Fibroblast of skin of left quadriceps (primary cell): ENCODE measurements around the gene LRRC47.

Experiments
- DNase-seq, 2 experiments: peaks; one replicate each; pipeline ENCODE4 v3.0.0-alpha.2; 2013; ENCODE audit warnings: low read depth in 2 of 2

The LRRC47 gene

DNA sequence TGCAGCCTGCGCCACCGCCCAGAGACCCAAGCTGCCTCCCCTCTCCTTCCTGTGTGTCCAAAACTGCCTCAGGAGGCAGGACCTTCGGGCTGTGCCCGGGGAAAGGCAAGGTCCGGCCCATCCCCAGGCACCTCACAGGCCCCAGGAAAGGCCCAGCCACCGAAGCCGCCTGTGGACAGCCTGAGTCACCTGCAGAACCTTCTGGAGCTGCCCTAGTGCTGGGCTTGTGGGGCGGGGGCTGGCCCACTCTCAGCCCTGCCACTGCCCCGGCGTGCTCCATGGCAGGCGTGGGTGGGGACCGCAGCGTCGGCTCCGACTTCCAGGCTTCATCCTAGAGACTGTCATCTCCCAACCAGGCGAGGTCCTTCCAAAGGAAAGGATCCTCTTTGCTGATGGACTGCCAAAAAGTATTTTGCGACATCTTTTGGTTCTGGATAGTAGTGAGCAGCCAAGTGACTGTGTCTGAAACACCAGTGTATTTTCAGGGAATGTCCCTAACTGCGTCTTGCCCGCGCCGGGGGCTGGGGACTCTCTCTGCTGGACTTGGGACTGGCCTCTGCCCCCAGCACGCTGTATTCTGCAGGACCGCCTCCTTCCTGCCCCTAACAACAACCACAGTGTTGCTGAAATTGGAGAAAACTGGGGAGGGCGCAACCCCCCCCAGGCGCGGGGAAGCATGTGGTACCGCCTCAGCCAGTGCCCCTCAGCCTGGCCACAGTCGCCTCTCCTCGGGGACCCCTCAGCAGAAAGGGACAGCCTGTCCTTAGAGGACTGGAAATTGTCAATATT, 63.0 kb downstream of the LRRC47 start:
- DNase-seq, result no peak

- DNase-seq, result no peak
Measured at GRCh38 chr1:3732434-3733093, 63.7 kb downstream of the LRRC47 start.

DNA sequence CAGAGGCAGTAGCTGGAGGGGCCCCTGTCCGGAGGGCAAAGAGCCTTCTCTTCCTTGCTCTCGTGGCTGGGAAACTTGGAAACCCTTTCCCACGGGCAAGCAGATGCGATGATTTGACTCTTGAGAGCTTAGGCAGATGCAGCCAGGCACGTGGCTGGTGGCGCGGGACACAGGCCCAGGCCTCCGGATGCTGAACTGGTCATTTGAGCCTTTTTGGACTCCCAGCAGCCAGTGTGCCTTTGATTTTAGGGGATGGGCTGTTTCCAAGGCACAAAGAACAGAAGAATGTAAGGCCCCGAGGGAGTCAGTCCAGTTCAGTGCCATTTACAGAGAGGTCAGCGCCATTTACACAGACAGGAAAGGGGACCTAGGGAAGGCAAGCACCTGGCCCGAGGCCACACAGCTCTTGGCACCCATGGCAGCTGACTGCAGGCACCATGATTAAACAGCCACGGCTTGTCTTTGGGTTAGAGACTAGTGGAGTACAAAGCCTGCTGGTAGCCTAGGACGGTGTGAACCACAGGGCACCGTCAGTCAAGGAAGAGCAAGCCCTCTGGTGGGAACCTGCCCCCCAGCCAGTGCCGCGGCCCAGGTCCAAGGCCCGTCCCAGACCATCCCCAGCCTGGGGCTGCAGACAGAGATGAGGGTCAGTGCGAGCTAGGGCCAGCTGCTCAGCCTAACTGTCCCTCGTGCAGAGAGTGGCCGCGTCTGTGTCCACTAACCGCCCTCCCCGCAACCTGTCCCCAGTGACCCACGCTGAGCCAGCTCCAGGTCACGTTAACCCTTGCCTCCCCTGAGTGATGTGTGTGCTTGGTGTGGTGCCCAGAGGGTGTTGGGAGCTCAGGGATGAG, 64.5 kb downstream of the LRRC47 start:
- no peak for DNase-seq

GRCh38 chr1:3730543-3731247, 65.6 kb downstream of the LRRC47 start:
- DNase-seq, result no peak

DNA sequence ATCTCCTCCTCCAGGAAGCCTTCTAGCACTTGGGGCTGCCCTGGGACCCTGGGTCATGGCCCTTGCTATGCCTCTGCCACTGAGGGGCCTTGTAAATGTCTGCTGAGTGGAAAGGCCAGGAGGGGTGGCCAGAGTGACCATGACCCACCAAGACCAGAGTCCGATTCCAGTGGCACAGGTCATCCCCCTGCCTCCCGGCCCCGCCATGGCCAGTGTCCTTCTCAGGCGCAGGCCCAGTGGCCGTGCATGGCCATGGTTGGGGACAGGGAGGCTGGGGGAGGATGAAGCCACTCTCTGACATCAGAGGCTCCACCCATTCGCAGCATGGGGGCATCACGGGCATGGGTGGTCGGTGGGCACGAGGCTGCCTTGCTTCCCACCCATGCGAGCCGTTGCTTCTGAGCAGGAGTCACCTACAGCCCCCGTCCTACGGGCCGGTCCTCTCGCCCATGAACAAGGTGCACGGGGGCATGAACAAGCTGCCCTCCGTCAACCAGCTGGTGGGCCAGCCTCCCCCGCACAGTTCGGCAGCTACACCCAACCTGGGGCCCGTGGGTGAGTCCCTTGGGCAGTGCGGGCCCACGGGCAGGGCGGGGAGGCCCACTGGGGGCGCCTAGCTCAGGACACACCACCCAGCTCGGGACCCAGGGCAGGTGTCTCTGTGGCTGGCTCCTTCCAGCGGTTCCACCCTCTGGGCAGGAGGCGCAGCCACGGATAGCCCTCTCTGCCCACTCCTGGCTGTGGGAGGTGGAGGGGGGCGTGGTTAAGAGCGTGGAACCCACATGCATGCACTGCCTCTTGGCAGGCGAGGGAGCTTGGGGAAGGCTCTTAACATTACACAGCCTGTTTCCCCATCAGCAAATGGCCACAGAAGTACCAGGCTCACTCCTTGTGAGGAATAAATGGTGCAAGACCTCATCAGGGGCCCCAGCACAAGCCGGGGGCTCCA, 66.4 kb downstream of the LRRC47 start:
- no peak for DNase-seq
